Right lobe of liver (tissue), 6 donors: ENCODE measurements around the gene EEFSEC. TPM values are rescaled to one million over a fixed set of nuclear protein-coding genes. Genes with fewer than 3 reads are reported as not detected.

ENCODE experiments used
- ATAC-seq, 4 donors: fragments of 200-7000 bp; cut with Tn5 transposase; one replicate each; pipeline ENCODE4 v1.9.1; 2020; ENCODE audit warnings: mild to moderate bottlenecking in 4 of 4, moderate library complexity in 4 of 4
- DNase-seq, 3 donors: peaks; one replicate each; pipeline ENCODE4 v3.0.0-alpha.2; 2020
- H3K27ac ChIP-seq, 3 donors: fragments of 200-600 bp; one replicate each; pipeline ENCODE4 v1.8.0; 2022
- H3K27me3 ChIP-seq, 2 donors: fragments of 200-600 bp; one replicate each; pipeline ENCODE4 v1.8.0; 2022
- H3K36me3 ChIP-seq, 4 donors: fragments of 200-600 bp; sonication (generic) in 1 of 4; one replicate each; pipeline versions ENCODE4 v1.5.1 to v1.8.0; 2017 to 2022; ENCODE audit warnings: control low read depth in 1 of 4
- H3K4me1 ChIP-seq, 4 donors: fragments of 200-600 bp; sonication (generic) in 1 of 4; one replicate each; pipeline versions ENCODE4 v1.5.1 to v1.8.0; 2017 to 2022; ENCODE audit warnings: control low read depth in 1 of 4
- H3K4me3 ChIP-seq, 3 donors: fragments of 200-600 bp; one replicate each; pipeline ENCODE4 v1.8.0; 2022
- H3K9me3 ChIP-seq, 4 donors: fragments of 200-600 bp; sonication (generic) in 1 of 4; one replicate each; pipeline versions ENCODE4 v1.5.1 to v1.8.0; 2017 to 2022; ENCODE audit warnings: control low read depth in 1 of 4
- CTCF ChIP-seq, 4 donors: fragments of 200-600 bp in 3 of 4; fragments of 450-650 bp in 1 of 4; IDR thresholded peaks; one replicate each; pipeline versions ENCODE4 v1.5.1 to v1.8.0; 2016 to 2022; ENCODE audit warnings: antibody characterized with exemption in 4 of 4, mild to moderate bottlenecking in 2 of 4
- POLR2A ChIP-seq: fragments of 450-650 bp; IDR thresholded peaks from one replicate; pipeline ENCODE4 v1.6.1; 2017; ENCODE audit warnings: antibody characterized with exemption, mild to moderate bottlenecking
- WGBS: methylation state at CpG from one replicate; pipeline ENCODE4 v1.1.6; 2018; ENCODE audit warnings: low coverage, low lambda C conversion rate; ENCODE audit not compliant: insufficient coverage; ENCODE audit errors: missing lambda C conversion rate; 5-methylcytosine and 5-hydroxymethylcytosine counted together
- intact Hi-C, 2 donors: fragments of 100-400 bp; cut with DNase I; formaldehyde crosslinking; loops; one replicate each; pipeline versions ENCODE4 v1.11.2 to v1.14.1; 2022
- total RNA-seq, 6 experiments: library from RNA; depleted of rRNA in 2 of 6; stranded (reverse); fragments of >200 nt in 2 of 6; fragmentation: NEBNext Ultra II Directional in 3 of 6; extraction: Animal tissue kit (Norgen Biotek cat#: 25700) in 3 of 6; gene quantifications; one replicate each; pipeline versions ENCODE4 v1.1.0 to v1.2.4, GENCODE V29; 2016 to 2023
- donor health status: DM: no; HTN: yes; CAD: no.
- donor health status: DM: no; HTN: no; CAD: no.
- donor health status: DM: no; HTN: no; CAD: no.
- donor health status: DM: no; HTN: yes; CAD: no.
- donor health status: DM: no; HTN: yes; CAD: no.

EEFSEC gene
- total RNA-seq, 6 experiments from 2014 or later, result 10.1 to 24.0 (median 13.4) TPM

- no peaks in the 10 kb centered on the region for H3K9me3 ChIP-seq
- no peaks in the 10 kb centered on the region for H3K4me1 ChIP-seq
- intact Hi-C loops, result no loop called here
- TF ChIP-seq CTCF (IDR thresholded peaks at IDR 0.05), result no peak
- TF ChIP-seq POLR2A, result no peak
- WGBS, result 100% methylated on average over 1 of the region's 8 CpGs
- H3K27me3 ChIP-seq, result no peaks in the 10 kb centered on the region
- ATAC-seq, result no peak
- DNase-seq, result no peak
- no peak overlapping the region for H3K27ac ChIP-seq
- no peaks in the 10 kb centered on the region for H3K36me3 ChIP-seq
- H3K4me3 ChIP-seq, result no peak overlapping the region
Measured at GRCh38 chr3:128359846-128360642, 206.8 kb downstream of the EEFSEC start.

- no peak overlapping the region for H3K27ac ChIP-seq
- no peaks in the 10 kb centered on the region for H3K36me3 ChIP-seq
- H3K4me1 ChIP-seq, result no peaks in the 10 kb centered on the region
- DNase-seq, result no peak
- no peak overlapping the region for H3K4me3 ChIP-seq
- ATAC-seq, result no peak
- no CpG with 5 or more reads among the region's 6 CpGs for WGBS
- TF ChIP-seq CTCF (IDR thresholded peaks at IDR 0.05) (no peak), POLR2A (no peak)
- H3K27me3 ChIP-seq, result no peaks in the 10 kb centered on the region
- no peaks in the 10 kb centered on the region for H3K9me3 ChIP-seq
- intact Hi-C loops, result no loop called here
Measured at GRCh38 chr3:128360705-128361271, 207.5 kb downstream of the EEFSEC start.

- Histone ChIP-seq H3K9me3 (no peaks in the 10 kb centered on the region), H3K36me3 (no peaks in the 10 kb centered on the region), H3K4me1 (no peaks in the 10 kb centered on the region), H3K27ac (no peak overlapping the region), H3K27me3 (no peaks in the 10 kb centered on the region), H3K4me3 (no peak overlapping the region)
- intact Hi-C loops, result no loop called here
- ATAC-seq (peak in 1 of 4 donors; percentile 16), DNase-seq (peak in 1 of 3 donors; percentile 15)
- no peak for TF ChIP-seq CTCF (IDR thresholded peaks at IDR 0.05)
- no peak for TF ChIP-seq POLR2A
- WGBS, result 75% methylated on average over 5 of the region's 16 CpGs
Measured at GRCh38 chr3:128362026-128362965, 209.0 kb downstream of the EEFSEC start.

- ATAC-seq (no peak), DNase-seq (peak in 1 of 3 donors; percentile 41)
- H3K27ac ChIP-seq, result no peak overlapping the region
- no peaks in the 10 kb centered on the region for H3K36me3 ChIP-seq
- no CpG with 5 or more reads among the region's 6 CpGs for WGBS
- intact Hi-C loops, result no loop called here
- no peaks in the 10 kb centered on the region for H3K27me3 ChIP-seq
- H3K9me3 ChIP-seq, result no peaks in the 10 kb centered on the region
- TF ChIP-seq POLR2A (no peak), CTCF (IDR thresholded peaks at IDR 0.05) (no peak)
- H3K4me1 ChIP-seq, result no peaks in the 10 kb centered on the region
- H3K4me3 ChIP-seq, result no peak overlapping the region
Measured at GRCh38 chr3:128364291-128364690, 211.0 kb downstream of the EEFSEC start.
